BE2C (cell line): ENCODE measurements around the gene IWS1.

ENCODE experiments used
- DNase-seq: peaks from one replicate; pipeline ENCODE4 v3.0.0-alpha.2; 2020
- H3K27me3 ChIP-seq: fragments of 250-450 bp; sonication (Bioruptor Pico); 2 replicates; pipeline ENCODE4 v1.5.1; 2020; ENCODE audit warnings: mild to moderate bottlenecking
- H3K36me3 ChIP-seq: fragments of 250-450 bp; sonication (Bioruptor Pico); 2 replicates; pipeline ENCODE4 v1.5.1; 2020; ENCODE audit warnings: mild to moderate bottlenecking
- H3K4me1 ChIP-seq: fragments of 250-450 bp; sonication (Bioruptor Pico); 2 replicates; pipeline ENCODE4 v1.5.1; 2020
- H3K4me3 ChIP-seq: 2 replicates; pipeline ENCODE4 v1.5.1; 2011; ENCODE audit warnings: low read depth, low read length
- H3K9me3 ChIP-seq: fragments of 250-450 bp; sonication (Bioruptor Pico); 2 replicates; pipeline ENCODE4 v1.5.1; 2020
- TF ChIP-seq, protein P1 (sequence below): IDR thresholded peaks from 2 replicates; pipeline ENCODE4 v1.5.1; 2012; ENCODE audit warnings: mild to moderate bottlenecking, low read depth, low read length

Gene IWS1

DNA sequence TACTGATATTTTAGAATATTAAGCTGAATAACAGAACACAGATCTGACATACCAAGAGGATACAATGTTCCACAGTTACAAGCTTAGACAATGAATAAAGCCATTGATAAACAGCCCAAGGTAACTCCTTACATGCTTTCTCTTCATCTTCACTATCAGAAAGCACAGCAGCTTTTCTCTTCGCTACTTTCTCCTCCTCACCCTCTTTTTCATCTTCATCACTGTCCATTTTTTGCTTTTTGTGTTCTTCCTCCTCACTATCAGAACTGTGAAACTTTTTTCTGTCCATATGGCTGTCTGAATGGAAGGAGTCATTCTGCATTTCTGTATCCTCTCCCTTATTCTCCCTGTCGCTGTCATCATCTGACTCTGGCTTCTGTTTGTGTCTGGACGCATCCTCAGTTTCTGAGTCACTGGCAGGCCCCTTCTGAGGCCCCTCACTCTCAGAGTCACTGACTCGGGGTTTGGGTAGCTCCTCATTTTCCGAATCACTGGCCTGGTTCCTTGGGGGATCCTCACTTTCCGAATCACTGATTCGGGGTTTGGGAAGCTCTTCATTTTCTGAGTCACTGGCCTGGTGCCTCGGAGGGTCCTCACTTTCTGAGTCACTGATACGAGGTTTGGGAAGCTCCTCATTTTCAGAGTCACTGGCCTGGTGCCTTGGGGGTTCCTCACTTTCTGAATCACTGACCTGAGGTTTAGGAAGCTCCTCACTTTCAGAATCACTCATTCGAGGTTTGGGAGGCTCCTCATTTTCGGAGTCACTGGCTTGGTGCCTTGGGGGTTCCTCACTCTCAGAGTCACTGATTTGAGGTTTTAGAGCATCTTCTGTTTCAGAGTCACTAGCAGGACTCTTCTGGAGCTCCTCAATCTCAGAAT, 21.5 kb downstream of the IWS1 start:
- H3K27me3 ChIP-seq, result no peaks in the 10 kb centered on the region
- no peaks in the 10 kb centered on the region for H3K9me3 ChIP-seq
- peaks cover 19% of the 10 kb centered on the region for H3K36me3 ChIP-seq
- TF ChIP-seq, protein P1, sequence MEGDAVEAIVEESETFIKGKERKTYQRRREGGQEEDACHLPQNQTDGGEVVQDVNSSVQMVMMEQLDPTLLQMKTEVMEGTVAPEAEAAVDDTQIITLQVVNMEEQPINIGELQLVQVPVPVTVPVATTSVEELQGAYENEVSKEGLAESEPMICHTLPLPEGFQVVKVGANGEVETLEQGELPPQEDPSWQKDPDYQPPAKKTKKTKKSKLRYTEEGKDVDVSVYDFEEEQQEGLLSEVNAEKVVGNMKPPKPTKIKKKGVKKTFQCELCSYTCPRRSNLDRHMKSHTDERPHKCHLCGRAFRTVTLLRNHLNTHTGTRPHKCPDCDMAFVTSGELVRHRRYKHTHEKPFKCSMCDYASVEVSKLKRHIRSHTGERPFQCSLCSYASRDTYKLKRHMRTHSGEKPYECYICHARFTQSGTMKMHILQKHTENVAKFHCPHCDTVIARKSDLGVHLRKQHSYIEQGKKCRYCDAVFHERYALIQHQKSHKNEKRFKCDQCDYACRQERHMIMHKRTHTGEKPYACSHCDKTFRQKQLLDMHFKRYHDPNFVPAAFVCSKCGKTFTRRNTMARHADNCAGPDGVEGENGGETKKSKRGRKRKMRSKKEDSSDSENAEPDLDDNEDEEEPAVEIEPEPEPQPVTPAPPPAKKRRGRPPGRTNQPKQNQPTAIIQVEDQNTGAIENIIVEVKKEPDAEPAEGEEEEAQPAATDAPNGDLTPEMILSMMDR, result no peak
- no peak for DNase-seq
- no peaks in the 10 kb centered on the region for H3K4me1 ChIP-seq
- no peak overlapping the region for H3K4me3 ChIP-seq

DNA sequence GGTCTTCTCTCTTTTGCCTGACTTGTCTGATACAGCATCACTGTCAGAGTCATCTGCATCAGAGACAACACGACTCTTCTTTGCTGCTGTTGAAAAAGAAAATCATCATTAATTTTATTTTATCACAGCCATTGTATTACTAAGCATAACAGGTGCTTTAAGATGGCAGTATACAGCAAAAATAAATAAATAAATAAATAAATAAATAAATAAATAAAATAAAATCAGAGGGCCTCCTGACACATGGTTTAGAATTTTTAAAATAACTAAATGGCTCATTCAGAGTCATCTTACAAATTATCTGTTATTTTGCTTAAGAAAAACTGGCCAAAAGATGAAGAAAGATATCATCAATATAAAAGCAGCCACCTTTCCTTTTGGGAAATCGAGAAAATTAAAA, 22.8 kb downstream of the IWS1 start:
- Histone ChIP-seq H3K4me1 (no peaks in the 10 kb centered on the region), H3K4me3 (no peak overlapping the region), H3K36me3 (peaks cover 19% of the 10 kb centered on the region), H3K9me3 (no peaks in the 10 kb centered on the region), H3K27me3 (no peaks in the 10 kb centered on the region)
- DNase-seq, result no peak
- TF ChIP-seq, protein P1, result no peak

DNA sequence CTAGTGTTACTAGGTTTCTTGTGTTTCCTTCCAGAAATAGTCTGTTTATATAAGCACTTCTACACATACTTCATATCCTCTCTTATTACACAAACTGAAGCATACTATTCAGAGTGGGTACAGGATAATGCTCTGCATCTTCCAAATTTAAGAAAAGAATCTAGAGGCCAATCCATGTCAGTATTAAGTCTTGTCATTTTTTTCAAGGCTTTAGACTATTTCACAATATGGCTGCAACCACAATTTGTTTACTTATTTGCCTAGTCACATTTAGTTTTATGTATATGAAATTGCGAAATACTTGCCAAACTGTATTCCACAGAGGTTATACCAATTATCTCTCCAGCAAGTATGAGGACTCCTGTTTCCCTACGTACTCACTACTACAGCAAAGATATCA, 27.9 kb downstream of the IWS1 start:
- no peak for DNase-seq
- Histone ChIP-seq H3K4me1 (no peaks in the 10 kb centered on the region), H3K27me3 (no peaks in the 10 kb centered on the region), H3K4me3 (no peak overlapping the region), H3K9me3 (no peaks in the 10 kb centered on the region), H3K36me3 (peaks cover 10% of the 10 kb centered on the region)
- TF ChIP-seq, protein P1, result no peak

DNA sequence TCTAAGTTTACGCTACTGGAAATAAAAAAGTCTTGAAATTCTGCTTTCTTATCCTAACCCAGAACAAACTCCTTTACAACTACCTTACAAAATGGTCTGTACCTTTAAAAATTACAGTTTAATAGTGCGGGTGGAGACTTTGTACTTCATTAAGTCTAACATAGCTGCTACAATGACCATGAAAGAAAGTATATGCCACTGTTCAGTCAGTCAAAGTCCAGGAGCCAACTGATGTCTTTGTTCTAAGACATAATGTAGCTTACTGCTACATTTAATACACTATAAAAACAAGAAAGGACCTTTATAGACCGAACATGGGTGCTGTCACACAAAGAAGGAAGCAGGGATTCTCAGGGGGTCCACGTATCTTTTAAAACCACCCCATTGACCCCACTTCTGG, 36.0 kb downstream of the IWS1 start:
- no peak overlapping the region for H3K4me3 ChIP-seq
- no peaks in the 10 kb centered on the region for H3K9me3 ChIP-seq
- TF ChIP-seq, protein P1, result no peak
- peaks cover 27% of the 10 kb centered on the region for H3K36me3 ChIP-seq
- H3K4me1 ChIP-seq, result no peaks in the 10 kb centered on the region
- H3K27me3 ChIP-seq, result no peaks in the 10 kb centered on the region
- no peak for DNase-seq

DNA sequence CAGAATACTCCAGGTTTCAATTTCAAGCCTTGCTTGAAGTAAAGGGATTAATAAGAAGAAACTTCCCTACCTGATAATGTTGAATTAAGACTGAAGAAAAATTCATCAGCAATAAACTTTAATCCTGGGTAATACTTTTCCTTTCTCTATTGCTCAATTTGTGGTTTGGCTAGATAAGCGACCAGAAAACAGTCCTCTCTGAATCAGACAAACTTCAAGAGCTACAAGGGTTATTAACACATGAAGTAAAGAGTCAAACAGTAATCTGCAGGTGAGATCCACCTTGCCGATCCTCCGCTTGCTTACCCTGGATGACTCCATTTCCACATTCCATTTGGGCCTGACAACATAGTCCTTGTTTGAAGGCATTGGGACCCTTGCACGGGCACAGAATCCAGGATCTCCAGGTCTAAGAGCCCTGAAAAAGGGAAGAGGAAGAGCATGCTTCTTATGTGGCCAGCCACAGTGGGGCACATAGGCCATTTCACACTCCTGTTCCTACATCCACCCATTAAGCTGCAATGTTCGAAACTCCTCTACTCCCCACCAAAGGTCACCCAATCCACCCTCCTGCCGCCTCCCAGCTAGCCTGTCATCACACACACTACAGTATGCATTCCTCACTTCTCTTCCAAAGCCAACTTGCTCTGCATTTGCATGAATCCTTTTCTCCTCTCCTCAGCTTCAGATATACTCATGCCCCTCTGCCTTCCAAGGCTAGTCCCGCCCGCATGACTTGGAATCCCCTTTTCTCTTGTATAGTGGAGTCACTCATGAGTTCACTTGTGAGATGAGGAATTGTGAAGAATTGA, 39.8 kb downstream of the IWS1 start:
- H3K4me1 ChIP-seq, result no peaks in the 10 kb centered on the region
- no peak for DNase-seq
- H3K27me3 ChIP-seq, result no peaks in the 10 kb centered on the region
- H3K4me3 ChIP-seq, result no peak overlapping the region
- TF ChIP-seq, protein P1, result no peak
- H3K9me3 ChIP-seq, result no peaks in the 10 kb centered on the region
- H3K36me3 ChIP-seq, result peaks cover 27% of the 10 kb centered on the region

DNA sequence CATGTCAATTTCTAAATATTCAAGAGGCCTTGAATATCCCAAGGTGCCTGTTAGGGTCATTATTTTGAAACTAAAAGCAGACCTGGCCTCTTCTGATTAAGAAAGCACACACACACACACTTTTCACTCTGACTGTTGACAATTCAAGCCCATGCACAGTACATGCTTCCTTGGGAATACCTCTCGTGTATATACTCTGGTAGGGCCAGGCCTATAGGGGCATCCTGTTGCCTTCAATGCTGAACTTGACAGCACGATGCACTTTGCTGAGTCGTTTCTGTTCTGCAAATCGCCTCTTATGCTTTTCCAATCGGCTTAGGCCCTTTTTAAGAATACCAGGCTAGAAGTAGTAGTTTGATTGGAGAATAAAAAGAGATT, 40.6 kb downstream of the IWS1 start:
- no peaks in the 10 kb centered on the region for H3K27me3 ChIP-seq
- H3K9me3 ChIP-seq, result no peaks in the 10 kb centered on the region
- H3K4me3 ChIP-seq, result no peak overlapping the region
- peaks cover 24% of the 10 kb centered on the region for H3K36me3 ChIP-seq
- TF ChIP-seq, protein P1, result no peak
- DNase-seq, result no peak
- H3K4me1 ChIP-seq, result no peaks in the 10 kb centered on the region
